ENCODE data around the gene ARFGEF3. TPM values are rescaled to one million over a fixed set of nuclear protein-coding genes. Genes with fewer than 3 reads are reported as not detected.
"Not testable (repeated sequence)": the region's sequence is repeated elsewhere in the genome, so short reads cannot be mapped to it uniquely, and the experiment has no call there.

The ARFGEF3 gene
- total RNA-seq, 1 donor from 2014 or later = 28.6 TPM

- Mint-ChIP-seq H3K4me1 (ENCODE audit: low read depth) (peaks cover 18% of the 10 kb centered on the region), H3K27ac (no peak overlapping the region), H3K9me3 (ENCODE audit: low read depth) (no peaks in the 10 kb centered on the region), H3K4me3 (ENCODE audit: low read depth) (no peak overlapping the region), H3K27me3 (no peaks in the 10 kb centered on the region), H3K36me3 (ENCODE audit: insufficient read depth) (no peaks in the 10 kb centered on the region)
- no peak for TF ChIP-seq CTCF (IDR thresholded peaks at IDR 0.05; ENCODE audit: unreplicated experiment)
- DNase-seq (ENCODE audit: low spot score, unreplicated experiment) = no peak
These were observed 184.0 kb downstream of the ARFGEF3 start for GRCh38 chr6:138345565-138346285.

DNA sequence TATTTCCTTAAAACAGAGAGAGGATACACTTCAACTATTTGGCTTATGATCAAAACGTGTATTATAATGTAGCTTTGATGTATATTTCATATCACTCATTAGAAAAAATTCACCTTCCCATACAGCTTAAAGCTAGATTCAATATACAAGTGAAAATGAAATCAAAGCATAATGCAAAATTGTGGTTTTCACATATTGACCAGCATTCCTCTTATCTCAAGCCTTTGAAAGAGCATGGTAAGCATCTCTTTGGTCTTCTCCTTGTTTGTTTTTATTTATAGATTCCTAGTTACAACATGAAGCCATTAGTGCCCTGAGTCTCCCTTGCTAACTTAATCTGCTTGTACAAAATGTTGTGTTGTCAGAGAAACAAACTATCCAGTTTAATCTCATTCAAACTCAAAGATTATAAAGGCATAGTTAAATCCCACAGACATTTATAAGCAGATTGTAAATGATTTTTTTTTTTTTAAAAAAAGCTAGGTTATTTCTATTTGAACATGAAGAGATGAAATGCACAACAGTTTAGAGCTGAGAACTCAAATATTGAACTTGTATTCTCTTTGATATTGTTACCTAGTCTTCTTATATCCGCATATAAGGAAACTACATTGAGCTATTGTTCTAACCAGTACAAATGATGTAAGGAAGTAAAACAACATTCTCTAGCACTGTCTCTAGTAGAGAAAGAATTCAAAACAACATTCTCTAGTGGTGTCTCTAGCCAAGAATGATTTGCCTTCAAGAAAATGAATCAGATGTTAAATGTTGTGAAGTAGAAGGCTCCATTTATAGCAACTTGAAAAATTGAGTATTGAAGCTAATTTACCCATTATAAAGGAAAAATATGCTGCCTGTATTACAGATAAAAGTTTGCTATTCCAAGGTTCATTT, 184.8 kb downstream of the ARFGEF3 start:
- no peak for TF ChIP-seq CTCF (IDR thresholded peaks at IDR 0.05; ENCODE audit: unreplicated experiment)
- DNase-seq (ENCODE audit: low spot score, unreplicated experiment) = no peak
- H3K36me3 Mint-ChIP-seq (ENCODE audit: insufficient read depth) = no peaks in the 10 kb centered on the region
- no peaks in the 10 kb centered on the region for H3K27me3 Mint-ChIP-seq
- no peaks in the 10 kb centered on the region for H3K9me3 Mint-ChIP-seq (ENCODE audit: low read depth)
- peaks cover 20% of the 10 kb centered on the region for H3K4me1 Mint-ChIP-seq (ENCODE audit: low read depth)
- no peak overlapping the region for H3K27ac Mint-ChIP-seq
- H3K4me3 Mint-ChIP-seq (ENCODE audit: low read depth) = no peak overlapping the region

- TF ChIP-seq CTCF (IDR thresholded peaks at IDR 0.05; ENCODE audit: unreplicated experiment) = no peak
- H3K4me1 Mint-ChIP-seq (ENCODE audit: low read depth) = peaks cover 23% of the 10 kb centered on the region
- no peaks in the 10 kb centered on the region for H3K9me3 Mint-ChIP-seq (ENCODE audit: low read depth)
- no peaks in the 10 kb centered on the region for H3K36me3 Mint-ChIP-seq (ENCODE audit: insufficient read depth)
- H3K4me3 Mint-ChIP-seq (ENCODE audit: low read depth) = no peak overlapping the region
- no peak overlapping the region for H3K27ac Mint-ChIP-seq
- DNase-seq (ENCODE audit: low spot score, unreplicated experiment) = no peak
- H3K27me3 Mint-ChIP-seq = no peaks in the 10 kb centered on the region
These were observed 186.1 kb downstream of the ARFGEF3 start for GRCh38 chr6:138347864-138348263.

DNA sequence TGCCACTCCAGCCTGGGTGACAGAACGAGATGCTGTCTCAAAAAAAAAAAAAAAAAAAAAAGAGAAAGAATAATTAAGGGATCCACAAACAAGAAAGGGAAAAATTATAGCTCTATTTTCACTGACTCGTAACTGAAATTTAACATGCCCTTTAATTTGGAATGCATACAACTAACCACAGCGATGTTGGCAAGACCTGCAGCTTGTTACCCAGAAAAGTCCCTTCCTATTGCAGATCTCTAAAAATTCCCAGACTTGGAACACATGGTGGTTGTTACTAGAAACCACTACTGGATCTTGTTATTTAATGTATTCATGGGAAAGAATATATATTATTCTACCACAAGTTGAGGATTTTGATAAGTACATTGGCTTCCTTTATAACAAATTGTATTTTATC, 188.2 kb downstream of the ARFGEF3 start:
- Mint-ChIP-seq H3K4me1 (ENCODE audit: low read depth) (peaks cover 21% of the 10 kb centered on the region), H3K27me3 (no peaks in the 10 kb centered on the region), H3K27ac (no peak overlapping the region), H3K36me3 (ENCODE audit: insufficient read depth) (no peaks in the 10 kb centered on the region), H3K4me3 (ENCODE audit: low read depth) (no peak overlapping the region), H3K9me3 (ENCODE audit: low read depth) (no peaks in the 10 kb centered on the region)
- DNase-seq (ENCODE audit: low spot score, unreplicated experiment) = no peak
- no peak for TF ChIP-seq CTCF (IDR thresholded peaks at IDR 0.05; ENCODE audit: unreplicated experiment)

- DNase-seq (ENCODE audit: low spot score, unreplicated experiment) = no peak
- Mint-ChIP-seq H3K9me3 (ENCODE audit: low read depth) (no peaks in the 10 kb centered on the region), H3K27ac (no peak overlapping the region), H3K4me1 (ENCODE audit: low read depth) (peaks cover under 1% of the 10 kb centered on the region), H3K27me3 (no peaks in the 10 kb centered on the region), H3K36me3 (ENCODE audit: insufficient read depth) (no peaks in the 10 kb centered on the region), H3K4me3 (ENCODE audit: low read depth) (no peak overlapping the region)
- no peak for TF ChIP-seq CTCF (IDR thresholded peaks at IDR 0.05; ENCODE audit: unreplicated experiment)
These were observed 196.2 kb downstream of the ARFGEF3 start for GRCh38 chr6:138357928-138358327.

DNA sequence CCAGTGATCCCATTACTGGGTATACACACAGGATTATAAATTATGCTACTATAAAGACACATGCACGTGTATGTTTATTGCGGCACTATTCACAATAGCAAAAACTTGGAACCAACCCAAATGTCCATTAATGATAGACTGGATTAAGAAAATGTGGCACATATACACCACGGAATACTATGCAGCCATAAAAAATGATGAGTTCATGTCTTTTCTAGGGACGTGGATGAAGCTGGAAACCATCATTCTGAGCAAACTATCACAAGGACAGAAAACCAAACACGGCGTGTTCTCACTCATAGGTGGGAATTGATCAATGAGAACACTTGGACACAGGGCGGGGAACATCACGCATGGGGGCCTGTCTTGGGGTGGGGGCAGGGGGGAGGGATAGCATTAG, 206.9 kb downstream of the ARFGEF3 start:
- not testable (repeated sequence) for H3K27me3 Mint-ChIP-seq; H3K36me3 Mint-ChIP-seq (ENCODE audit: insufficient read depth); H3K9me3 Mint-ChIP-seq (ENCODE audit: low read depth); H3K27ac Mint-ChIP-seq; DNase-seq (ENCODE audit: low spot score, unreplicated experiment); H3K4me3 Mint-ChIP-seq (ENCODE audit: low read depth)
- peaks cover 42% of the 10 kb centered on the region for H3K4me1 Mint-ChIP-seq (ENCODE audit: low read depth)

All from progenitor cell of endocrine pancreas (in vitro differentiated cells).